OCI-M2 (cell line): ENCODE results near the gene MYF6.
"Not testable (repeated sequence)": the region's sequence is repeated elsewhere in the genome, so short reads cannot be mapped to it uniquely, and the experiment has no call there.

ENCODE experiments used
- DNase-seq: peaks from one replicate; lab custom pipeline; 2025; ENCODE audit not compliant: unreplicated experiment; lab: John Stamatoyannopoulos, UW

The MYF6 gene

GRCh38 chr12:80707126-80707829, at the start of gene MYF6:
MYF6 (plus strand) TSS chr12:80707634; CDS start chr12:80707720, 86 bp downstream.
- no peak for DNase-seq

GRCh38 chr12:80659512-80660063, 47.8 kb upstream of the MYF6 start:
- no peak for DNase-seq

- no peak for DNase-seq
Observed at GRCh38 chr12:80662586-80662985, 44.8 kb upstream of the MYF6 start.

DNA sequence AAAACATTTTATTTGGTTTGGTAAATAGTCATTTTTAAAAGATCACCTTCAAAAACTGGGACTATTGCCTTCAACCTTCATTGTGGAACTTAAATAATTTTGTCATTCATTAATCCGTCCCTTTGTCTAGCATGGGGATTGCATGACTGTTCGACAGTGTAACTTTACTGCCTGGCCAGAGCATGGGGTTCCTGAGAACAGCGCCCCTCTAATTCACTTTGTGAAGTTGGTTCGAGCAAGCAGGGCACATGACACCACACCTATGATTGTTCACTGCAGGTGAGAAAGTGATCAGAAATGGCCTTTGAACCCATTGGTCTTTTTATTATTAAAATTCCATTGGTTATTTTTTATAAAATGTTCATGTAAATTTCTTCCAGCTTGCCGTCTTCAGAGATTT, 37.2 kb upstream of the MYF6 start:
- no peak for DNase-seq

- DNase-seq, result not testable (repeated sequence)
Observed at GRCh38 chr12:80676042-80676636, 31.3 kb upstream of the MYF6 start.

DNA sequence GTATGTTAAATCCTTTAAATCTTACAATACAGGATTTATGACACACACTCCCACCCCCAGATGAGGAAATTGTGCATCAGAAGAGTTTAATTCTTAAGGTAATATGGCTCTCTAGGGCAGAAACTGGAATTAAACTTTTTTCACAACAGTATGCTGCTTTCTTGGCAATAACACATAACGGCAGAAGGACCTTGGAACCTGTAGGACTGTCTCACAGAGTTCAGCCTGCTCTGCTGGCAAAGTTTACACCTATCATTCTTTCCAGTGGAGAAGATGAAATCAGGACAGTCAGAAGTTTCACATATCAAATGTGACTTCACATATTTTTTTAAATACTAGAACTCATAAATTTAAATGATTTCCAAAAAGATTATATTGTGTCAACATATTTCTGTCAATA, 30.6 kb upstream of the MYF6 start:
- no peak for DNase-seq

DNA sequence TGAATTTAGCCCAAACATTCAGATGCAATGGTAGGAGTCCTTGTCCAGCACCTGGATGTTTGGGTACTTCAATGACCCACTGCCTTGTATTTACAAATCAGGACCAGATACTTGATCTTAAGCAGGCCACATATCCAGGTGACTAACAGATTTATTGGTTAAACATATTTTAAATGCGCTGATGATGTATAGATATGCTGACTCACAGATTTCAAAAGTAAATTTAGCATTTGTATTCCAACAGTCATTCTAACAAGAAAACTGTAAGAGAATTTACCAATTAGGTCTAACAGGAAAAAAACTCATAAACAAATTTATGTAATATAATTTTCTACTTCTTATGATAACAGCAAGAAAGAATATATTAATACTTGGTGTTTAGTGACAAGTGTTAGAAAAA, 29.4 kb upstream of the MYF6 start:
- DNase-seq, result no peak

GRCh38 chr12:80679346-80680131, 27.9 kb upstream of the MYF6 start:
- DNase-seq, result no peak

GRCh38 chr12:80681287-80681686, 26.1 kb upstream of the MYF6 start:
- no peak for DNase-seq

DNA sequence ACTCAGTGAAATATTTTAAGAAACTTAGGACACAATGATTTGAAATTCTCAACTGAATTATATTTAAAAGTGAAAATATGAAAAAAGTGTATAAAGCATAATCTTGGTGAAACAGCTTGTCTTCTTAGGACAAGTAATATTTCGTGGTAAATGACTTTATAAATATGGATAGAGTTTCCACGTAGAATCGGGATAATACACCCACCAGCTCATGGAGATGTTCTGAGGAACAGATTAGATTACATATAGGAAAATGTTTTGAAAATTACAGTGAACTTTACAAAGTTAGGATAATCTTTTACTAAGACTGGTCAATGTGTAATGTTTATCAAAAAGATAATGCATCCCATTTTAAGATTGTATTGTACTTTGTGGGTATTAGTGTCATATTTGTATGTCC, 25.6 kb upstream of the MYF6 start:
- DNase-seq, result no peak

DNA sequence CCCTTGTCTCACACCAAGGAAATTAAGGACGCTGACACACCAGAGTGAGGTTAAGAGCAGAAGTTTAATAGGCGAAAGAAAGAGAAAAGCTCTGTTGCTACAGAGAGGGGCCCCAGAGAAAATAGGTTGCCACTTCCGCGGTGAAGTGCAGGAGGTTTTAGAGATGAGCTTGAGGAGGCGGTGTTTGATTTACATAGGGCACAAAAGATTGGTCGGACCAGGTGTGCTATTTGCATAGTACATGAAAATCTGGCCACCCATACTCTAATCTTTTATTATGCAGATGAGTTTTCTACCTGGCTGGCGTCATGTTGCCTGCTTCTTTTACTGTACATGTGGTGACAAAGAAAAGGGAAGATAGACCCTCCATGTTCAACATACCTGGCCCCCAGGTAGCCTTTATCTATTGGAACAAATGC, 23.3 kb upstream of the MYF6 start:
- no peak for DNase-seq

- DNase-seq, result no peak
Observed at GRCh38 chr12:80690090-80690489, 17.3 kb upstream of the MYF6 start.

DNA sequence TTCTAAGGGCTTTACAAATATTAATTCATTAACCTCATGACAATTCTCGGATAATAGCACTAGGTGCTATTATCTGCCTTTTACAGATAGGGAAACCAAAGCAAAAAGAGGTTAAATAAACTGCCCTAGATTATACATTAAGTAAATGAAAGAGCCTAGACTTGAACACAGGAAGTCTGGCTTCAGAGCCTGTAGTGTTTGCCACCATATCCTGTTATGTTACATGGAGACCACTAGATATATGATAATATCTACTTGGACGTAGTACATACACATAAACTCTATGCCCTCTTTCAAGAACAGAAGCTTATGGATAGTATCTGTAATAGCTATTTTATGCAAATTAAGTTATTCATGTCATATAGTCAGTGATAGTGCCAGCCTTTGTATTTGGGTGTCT, 16.9 kb upstream of the MYF6 start:
- no peak for DNase-seq

DNA sequence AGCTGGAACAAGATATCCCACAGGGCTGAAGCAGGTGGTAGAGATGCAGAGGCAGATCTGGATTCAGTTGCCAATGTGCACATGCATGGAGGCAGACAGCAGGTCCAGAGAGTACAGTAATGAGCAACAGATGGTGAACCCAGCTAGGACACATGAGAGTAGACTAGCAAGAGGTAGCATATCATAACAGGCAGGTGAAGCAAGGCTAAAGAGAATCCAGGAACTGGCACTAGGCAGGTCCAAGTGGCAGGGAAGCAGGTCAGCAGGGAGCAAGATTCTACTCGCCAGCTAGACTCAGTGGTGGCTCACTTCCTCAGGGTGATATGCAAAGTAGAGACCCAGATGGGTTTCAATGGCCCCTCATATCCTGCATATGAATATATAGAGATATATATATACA, 15.3 kb upstream of the MYF6 start:
- DNase-seq, result no peak

DNA sequence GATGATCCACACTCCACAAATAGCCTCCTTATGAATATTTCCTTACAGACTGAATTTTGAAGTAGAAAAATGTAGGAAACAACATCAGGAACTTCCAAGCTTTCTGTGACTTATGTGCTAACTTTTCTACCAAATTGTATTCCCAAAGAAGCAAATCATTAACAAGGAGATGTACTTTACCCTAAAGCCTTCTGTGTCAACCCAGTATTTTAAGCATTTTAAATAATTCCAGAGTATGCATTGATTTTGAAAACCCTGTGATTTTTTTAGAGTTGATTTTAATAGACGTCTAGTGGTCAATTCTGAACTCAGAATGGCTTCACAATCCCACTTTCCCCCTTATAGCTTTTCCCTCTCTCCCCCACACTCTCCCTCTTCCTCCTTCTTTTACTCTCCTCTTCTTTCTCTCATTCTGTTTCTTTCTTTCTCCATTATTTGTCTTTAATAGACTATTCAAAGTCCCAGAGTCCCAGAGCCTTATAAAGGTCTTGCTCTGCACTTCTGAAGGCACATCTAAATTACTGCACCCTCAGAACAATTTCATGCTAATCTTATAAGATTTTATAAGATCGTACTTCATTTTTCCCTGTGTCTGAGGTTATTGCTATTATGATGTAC, 10.1 kb upstream of the MYF6 start:
- no peak for DNase-seq

GRCh38 chr12:80698256-80698655, 9.2 kb upstream of the MYF6 start:
- DNase-seq, result no peak

DNA sequence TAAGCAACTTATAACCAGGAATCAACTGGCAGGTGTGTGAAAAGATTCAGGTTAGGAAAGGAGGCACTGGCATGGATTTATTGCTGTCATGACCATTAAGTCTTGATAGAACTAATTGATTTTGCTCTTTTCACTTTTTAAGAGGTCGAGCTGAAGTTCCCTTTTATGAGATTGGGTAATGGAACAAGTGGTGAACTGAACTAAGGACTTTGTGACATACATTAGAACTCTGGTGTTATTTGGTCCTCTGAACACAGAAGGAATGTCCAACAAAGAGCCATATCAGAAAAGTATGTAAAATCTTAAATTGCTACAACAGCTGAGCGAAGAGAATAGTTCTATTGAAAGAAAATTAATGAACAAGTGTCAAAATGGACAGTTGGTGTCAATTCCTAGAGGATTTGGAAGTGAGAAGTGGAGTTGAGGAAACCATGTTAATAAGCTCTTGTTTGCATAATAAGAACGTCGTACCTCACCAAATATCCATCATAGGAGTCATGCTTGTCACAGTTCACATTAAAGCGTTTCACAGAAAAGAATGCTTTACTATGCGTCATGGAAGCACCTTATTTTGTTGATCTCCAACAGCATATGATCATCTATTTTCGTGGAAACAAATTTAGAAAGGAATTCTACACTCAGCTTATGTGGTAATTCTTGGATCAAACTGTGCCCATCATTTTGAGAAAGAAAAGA, 8.4 kb upstream of the MYF6 start:
- DNase-seq, result no peak

GRCh38 chr12:80700327-80700726, 7.1 kb upstream of the MYF6 start:
- no peak for DNase-seq

DNA sequence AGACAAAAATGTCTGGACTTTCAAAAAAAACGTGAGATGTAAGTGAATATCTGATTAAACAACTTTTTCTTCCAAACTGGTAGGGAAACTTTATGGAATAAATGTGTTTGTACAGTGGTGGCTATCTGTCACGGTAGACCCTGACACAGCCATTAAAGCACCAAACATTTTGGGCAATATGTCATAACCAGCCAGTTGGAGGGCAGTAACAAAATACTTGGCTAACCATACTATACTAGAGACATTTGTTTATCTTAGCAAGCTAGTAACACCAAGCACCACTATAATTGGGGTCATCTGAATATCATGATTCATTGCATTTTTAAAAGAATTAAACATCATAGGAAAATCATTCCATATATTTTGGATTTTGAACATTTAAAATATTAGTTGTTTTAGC, 6.0 kb upstream of the MYF6 start:
- no peak for DNase-seq

- no peak for DNase-seq
Observed at GRCh38 chr12:80702889-80703805, 4.3 kb upstream of the MYF6 start.
